Brain microvascular endothelial cell (primary cell): ENCODE measurements around the gene MRPL24.

ENCODE experiments used
- DNase-seq: peaks from one replicate; pipeline ENCODE4 v3.0.0-alpha.2; 2020
- H3K27ac ChIP-seq: fragments of 250-450 bp; sonication (Bioruptor Pico); 2 replicates; pipeline ENCODE4 v1.5.1; 2020; ENCODE audit warnings: mild to moderate bottlenecking, moderate library complexity
- H3K27me3 ChIP-seq: fragments of 250-450 bp; sonication (Bioruptor Pico); replicated peaks from 2 replicates; pipeline ENCODE4 v1.5.1; 2020; ENCODE audit warnings: mild to moderate bottlenecking
- H3K36me3 ChIP-seq: fragments of 250-450 bp; sonication (Bioruptor Pico); replicated peaks from 2 replicates; pipeline ENCODE4 v1.5.1; 2020; ENCODE audit warnings: mild to moderate bottlenecking
- H3K4me3 ChIP-seq: 2 replicates; pipeline ENCODE4 v1.5.1; 2011; ENCODE audit warnings: low read depth, mild to moderate bottlenecking, control low read depth, low read length, moderate library complexity
- in situ Hi-C: cut with HindIII; loops from 2 replicates; pipeline ENCODE4 v1.10.0; 2017; ENCODE audit warnings: low sequenced_read_pairs, low pct_ligation_motif_present
- TF ChIP-seq, protein P1 (sequence below): IDR thresholded peaks from 2 replicates; pipeline ENCODE4 v1.5.1; 2011; ENCODE audit warnings: low read depth, mild to moderate bottlenecking, moderate library complexity, low read length, control low read depth, inconsistent platforms; ENCODE audit errors: missing control alignments

Gene MRPL24

DNA sequence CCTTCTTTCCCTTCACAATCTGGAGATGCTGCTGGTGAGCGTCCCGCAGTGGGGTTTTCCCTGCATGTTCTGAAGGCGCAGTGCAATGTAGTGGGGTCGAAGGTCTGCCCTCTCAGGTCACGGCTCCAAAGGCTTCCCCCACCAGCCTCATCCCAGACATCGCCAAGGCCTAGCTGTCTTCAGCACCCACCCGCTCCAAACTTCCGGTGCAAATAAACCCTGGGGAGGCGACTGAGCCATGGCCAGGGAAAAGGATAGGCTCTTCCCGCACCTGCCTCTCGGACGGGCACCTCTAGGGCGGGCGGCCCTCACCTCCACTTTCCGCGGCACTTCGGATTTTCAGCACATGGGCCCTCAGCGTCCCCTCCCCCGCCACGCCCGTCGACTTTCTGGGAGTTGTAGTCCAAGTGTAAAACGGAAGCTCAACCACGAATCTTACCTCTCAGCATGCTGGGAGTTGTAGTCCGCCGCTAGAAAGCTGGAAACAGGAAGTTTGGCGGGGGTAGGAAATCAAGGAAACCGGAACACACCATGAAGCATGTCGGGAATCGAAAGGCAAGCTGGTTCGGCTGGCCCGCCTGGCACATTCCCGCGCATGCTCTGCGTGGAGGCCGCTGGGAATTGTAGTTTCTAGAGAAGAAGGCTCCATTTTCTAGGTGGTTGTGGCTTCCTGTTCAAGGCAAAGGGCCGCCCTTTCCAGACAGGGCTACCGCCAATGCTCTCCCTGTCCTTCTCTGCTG is at the start of gene MRPL24:
Gene MRPL24 (minus strand): TSS at position 348 of the 740 bp plus-strand sequence. CDS start 2,384 bp downstream, outside the sequence.
- DNase-seq, result peak; percentile 100
- Histone ChIP-seq H3K36me3 (peaks cover 37% of the 10 kb centered on the region), H3K27me3 (no peaks in the 10 kb centered on the region), H3K4me3 (peak within 1 kb of the TSS; percentile 92), H3K27ac (peak within 1 kb of the TSS; percentile 58)
- TF ChIP-seq, protein P1, sequence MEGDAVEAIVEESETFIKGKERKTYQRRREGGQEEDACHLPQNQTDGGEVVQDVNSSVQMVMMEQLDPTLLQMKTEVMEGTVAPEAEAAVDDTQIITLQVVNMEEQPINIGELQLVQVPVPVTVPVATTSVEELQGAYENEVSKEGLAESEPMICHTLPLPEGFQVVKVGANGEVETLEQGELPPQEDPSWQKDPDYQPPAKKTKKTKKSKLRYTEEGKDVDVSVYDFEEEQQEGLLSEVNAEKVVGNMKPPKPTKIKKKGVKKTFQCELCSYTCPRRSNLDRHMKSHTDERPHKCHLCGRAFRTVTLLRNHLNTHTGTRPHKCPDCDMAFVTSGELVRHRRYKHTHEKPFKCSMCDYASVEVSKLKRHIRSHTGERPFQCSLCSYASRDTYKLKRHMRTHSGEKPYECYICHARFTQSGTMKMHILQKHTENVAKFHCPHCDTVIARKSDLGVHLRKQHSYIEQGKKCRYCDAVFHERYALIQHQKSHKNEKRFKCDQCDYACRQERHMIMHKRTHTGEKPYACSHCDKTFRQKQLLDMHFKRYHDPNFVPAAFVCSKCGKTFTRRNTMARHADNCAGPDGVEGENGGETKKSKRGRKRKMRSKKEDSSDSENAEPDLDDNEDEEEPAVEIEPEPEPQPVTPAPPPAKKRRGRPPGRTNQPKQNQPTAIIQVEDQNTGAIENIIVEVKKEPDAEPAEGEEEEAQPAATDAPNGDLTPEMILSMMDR, result no peak
- in situ Hi-C loops, result no loop called here

DNA sequence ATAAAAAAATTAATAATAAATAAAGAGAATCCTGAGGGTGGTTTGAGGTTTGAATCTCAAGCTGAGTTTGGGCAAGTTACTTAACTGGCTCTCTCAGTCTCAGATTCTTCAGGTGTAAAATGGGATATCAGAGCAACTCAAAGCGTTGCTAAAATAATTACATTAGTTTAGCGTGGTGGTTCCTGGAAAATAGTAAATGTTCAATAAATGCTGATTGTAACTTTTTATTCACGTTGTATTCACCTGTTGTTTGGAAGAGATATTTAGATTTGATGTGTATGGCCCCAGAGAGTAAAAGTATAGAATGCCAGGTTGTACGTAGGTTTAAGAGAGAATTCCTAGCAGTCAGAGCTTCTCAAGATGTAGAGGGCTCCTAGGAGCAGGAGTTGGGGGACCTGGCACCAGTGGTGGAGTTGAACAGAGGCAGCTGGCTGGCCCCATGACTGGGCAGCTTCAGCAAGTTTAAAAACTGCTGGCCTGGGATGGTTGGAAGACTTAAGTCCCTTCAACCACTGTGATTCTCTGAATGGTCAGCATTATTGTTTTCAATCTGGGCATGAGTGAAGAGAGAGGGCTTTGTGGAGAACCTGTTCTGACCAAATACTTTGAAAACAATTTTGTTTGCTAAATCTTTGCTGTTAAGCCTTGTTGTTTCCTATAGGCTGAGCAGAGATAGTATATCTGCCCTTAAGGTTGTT is 48.9 kb upstream of the MRPL24 start:
- Histone ChIP-seq H3K36me3 (peaks cover 49% of the 10 kb centered on the region), H3K27me3 (no peaks in the 10 kb centered on the region), H3K27ac (no peak overlapping the region), H3K4me3 (no peak overlapping the region)
- TF ChIP-seq, protein P1, result no peak
- DNase-seq, result no peak
- in situ Hi-C loops, result no loop called here

DNA sequence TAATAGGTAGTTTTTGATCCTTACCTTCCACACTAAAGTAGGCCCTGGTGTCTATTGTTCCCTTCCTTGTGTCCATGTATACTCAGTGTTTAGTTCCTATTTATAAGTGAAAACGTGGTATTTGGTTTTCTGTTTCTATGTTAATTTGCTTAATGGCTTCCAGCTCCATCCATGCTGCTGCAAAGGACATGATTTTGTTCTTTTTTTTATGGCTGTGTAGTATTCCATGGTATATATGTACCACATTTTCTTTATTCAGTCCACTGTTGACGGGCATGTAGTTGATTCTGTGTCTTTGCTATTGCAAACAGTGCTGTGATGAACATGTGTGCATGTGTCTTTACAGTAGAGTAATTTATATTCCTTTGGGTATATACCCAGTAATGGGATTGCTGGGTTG is 47.2 kb upstream of the MRPL24 start:
- peaks cover 51% of the 10 kb centered on the region for H3K36me3 ChIP-seq
- no peak overlapping the region for H3K27ac ChIP-seq
- H3K27me3 ChIP-seq, result no peaks in the 10 kb centered on the region
- in situ Hi-C loops, result no loop called here
- TF ChIP-seq, protein P1, result no peak
- no peak for DNase-seq
- H3K4me3 ChIP-seq, result no peak overlapping the region

GRCh38 chr1:156786640-156787039 is 45.8 kb upstream of the MRPL24 start:
- TF ChIP-seq, protein P1, result no peak

GRCh38 chr1:156785458-156785857 is 44.6 kb upstream of the MRPL24 start:
- Histone ChIP-seq H3K27ac (no peak overlapping the region), H3K27me3 (no peaks in the 10 kb centered on the region), H3K4me3 (no peak overlapping the region), H3K36me3 (peaks cover 33% of the 10 kb centered on the region)
- in situ Hi-C loops, result no loop called here
- no peak for DNase-seq
- TF ChIP-seq, protein P1, result no peak

More at GRCh38 chr1:156786640-156787039, 45.8 kb upstream of the MRPL24 start:
- Histone ChIP-seq H3K36me3 (peaks cover 40% of the 10 kb centered on the region), H3K4me3 (no peak overlapping the region), H3K27me3 (no peaks in the 10 kb centered on the region), H3K27ac (no peak overlapping the region)
- DNase-seq, result no peak
- in situ Hi-C loops, result no loop called here
